ENCODE measurements around the gene SNX10.

SNX10 gene

DNA sequence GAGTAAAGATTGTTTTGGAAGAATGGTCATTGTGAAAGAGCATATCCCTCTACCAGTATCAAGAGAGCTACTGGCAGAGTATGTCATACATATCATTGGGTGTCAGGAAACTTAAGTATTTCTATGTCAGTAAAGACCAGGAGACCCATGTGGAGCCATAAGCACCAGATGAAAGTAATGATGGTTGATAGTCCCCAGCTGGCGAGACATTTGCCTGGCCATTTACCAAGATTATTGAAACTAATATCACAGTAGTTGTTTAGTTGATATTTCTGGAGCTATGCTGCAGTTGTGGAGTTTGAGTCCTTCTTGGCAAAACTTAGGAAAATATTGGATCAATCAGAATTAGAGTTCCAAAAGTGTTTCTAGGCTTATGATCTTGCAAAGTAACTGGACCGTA lies 114.8 kb downstream of the SNX10 start:
- DNase-seq, result no peak

DNA sequence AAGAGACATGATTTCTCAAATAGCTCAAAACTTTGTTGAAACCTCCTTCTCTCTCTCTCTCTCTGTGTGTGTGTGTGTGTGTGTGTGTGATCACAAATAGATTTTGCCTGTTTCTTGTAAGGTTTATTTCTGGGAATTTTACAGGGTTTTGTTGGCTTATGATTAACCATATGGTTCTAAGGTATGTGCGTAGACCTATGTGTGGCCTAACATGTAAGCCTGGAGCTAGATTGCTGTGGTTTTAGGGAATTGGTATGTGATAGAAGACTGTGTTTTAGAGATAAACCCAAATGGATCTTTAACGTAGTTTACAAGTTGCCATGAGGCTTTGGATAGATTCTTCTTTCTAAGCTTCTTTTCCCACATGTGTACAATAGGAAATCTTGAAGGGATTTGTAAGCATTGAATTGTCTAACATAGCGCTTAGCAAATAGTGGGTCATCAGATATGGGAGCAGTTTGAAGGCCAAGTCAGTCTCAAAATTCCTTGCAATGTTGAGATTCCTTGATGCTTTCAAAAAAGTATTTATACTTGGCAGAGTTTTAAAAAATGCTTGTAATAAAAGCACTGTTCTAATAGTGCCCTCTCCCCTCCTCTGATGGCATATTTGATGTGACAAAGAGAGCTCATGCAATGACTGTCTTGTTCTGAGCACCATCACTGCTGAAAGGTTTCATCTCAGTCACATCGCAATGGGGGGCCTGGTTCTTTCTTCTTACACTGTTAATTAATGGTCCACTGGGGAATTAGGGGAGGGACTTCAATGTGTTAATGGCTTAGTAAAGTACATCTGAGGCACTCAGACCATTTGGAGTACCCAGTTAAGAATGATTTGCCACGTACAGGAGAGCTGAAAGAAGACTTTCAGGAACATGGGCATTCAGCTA lies 118.2 kb downstream of the SNX10 start:
- DNase-seq, result no peak

DNA sequence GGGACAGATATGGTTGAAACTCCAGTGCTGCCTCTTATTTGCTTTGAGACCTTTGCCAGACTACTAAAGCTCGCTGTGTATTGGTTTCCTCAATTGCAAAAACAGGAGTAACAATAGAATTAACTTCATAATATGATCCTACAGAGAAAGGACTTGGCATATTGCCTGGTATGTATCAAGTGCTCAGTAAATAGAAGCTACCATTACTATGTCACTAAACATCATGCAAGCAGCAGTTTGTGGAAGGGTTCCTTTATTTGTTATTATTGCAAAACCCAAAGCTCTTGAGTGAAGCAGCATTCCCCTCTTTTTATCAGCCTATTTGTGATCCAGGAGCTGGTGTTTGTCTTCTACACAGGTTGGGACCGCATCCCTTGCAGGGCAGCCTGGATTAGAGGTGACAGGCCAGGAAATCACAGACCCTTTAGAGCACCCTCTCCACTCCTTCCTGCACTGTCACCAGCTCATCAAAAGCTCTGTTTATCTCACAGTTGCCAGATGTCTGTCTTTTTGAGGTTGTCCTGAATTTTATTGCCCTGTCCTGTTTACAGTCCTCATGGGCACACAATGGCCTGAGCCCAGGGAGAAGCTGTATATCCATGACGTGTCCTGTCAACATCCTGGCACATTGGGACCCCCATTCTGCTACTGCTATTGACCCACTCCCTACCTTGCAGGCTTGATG lies 121.5 kb downstream of the SNX10 start:
- DNase-seq, result no peak

DNA sequence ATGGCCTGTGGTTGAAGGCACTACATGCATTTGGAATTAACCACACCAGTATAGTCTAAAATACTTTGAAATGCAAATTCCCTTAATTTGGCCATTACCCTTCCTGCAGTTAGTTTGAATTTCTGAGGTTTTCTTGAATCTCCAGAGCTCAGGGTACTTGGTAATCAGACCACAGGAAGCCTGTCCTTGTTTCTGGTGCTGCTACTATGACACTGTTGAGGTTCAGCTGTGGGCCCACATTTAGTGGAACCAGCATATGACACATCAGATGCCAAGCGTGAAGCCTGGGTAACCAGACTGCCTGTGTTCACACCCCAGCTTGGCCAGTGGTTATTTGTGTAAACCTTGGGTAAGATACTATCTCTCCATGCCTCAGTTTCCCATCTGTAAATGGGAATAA lies 124.3 kb downstream of the SNX10 start:
- no peak for DNase-seq

DNA sequence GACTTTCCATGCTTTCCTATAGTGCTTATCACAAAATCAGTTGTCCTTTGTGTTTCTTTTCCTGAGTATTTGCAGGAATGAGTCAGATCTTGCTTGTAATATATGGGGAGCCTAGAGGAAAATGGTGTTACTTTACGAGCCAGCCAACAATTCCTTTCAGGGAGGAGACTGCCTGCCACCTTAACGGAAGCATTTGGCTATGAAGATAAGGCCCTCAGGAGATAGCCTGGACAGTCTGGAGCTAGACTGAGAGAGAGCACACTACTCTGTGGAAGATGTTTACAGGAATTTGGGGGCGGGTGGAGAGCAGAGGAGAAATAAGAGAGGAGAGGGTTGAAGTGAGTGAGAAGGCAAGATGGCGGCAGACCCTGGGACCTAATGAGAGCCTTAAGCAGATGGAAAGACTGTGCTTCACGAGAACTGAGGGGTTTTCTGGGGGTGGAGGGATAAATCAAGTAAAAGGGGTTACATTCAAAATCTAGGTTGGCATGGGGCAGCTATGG lies 126.3 kb downstream of the SNX10 start:
- DNase-seq, result no peak

DNA sequence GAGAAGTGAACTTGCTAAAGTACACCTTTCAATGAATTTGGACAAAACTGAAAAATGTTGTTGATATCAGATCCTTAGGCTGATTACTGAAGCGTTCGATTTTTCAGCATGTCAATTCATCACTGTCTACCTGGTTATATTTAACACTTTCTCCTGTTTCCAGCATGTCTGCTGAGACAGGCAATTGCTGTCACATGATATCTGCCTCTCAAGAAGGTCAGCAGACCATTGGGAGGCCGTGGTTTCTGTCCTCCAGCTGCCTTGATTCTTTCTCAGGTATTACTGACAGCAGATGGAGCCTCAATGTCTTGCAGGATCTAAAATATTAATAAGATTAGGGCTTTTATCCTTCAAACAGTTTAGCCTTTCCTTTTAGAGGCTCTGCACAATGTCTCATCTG lies 127.5 kb downstream of the SNX10 start:
- DNase-seq, result no peak

DNA sequence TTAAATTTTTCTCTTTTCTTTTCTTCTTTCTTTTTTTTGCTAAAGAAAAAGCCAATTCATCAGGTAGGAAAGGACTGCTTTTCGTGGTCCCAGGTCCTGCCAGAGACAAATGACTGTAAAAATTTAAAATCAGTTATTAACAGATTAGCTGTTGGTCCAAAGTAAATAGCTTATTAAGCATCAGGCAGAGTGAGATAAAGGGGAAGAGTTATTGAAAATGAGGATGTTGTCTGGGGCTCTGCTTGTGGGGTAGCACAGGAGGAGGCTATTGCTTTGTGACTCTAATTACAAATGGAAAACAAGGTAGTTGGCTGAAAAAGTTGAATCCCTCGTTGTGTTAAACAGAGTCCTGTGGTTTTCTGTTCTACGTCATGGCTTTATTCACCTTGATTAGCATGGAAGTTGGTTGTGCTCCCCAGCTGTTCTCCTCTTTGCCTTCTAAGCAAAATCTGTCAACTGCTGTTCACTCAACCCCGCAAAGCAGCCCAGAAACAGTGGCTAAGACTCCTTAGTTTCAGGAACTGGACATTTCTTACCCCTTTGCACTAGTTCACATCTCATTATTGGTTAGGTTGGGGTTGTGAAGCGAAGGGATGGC lies 128.9 kb downstream of the SNX10 start:
- no peak for DNase-seq

DNA sequence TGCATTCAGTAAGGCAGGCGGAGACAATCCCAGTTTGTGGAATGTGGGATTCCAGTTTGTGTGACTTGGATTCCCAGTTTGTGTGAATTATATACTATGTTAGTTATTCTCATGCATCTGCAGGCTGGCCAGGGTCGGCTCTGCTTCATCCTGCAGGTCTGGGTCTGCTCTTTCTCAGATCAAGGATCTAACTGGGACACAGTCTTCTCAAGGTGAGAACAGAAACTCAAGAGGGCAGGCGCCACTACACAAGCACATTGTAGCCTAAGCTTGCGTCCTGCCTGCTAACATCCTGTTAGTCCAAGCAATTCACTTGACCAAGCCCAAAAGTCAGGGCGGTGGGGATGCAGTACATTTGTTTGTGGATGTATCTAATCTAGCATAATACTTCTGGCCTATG lies 131.1 kb downstream of the SNX10 start:
- no peak for DNase-seq

DNA sequence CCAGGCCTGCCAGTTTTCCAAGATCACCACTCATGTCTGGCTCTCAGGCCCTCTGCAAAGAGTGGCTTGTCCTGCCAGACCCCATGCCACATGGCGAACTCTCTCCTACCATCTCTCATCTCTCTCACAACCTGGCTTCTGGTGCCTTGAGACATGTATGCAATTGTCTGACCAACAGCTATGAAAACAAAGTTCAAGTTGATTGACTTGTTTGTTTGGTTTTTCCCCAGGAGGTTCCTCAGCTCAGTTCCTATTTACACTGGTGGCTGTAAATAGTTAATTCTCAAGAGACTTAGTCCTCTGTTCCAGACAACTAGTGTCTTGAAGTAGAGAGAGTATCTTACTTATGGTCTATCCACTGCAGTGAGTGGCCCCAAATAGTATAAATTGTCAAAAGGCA lies 131.8 kb downstream of the SNX10 start:
- DNase-seq, result no peak
